B cell (primary cell): Measurements from ENCODE around the gene GLCE.

Source experiments
- EZH2 ChIP-seq: IDR thresholded peaks from 2 replicates; pipeline ENCODE4 v1.6.1; 2012; ENCODE audit warnings: borderline replicate concordance, low read depth, mild to moderate bottlenecking, moderate library complexity, low read length; ENCODE audit not compliant: insufficient read depth, poor library complexity, severe bottlenecking
- TF ChIP-seq, protein P1 (sequence below): fragments of 200-600 bp; IDR thresholded peaks from one replicate; pipeline ENCODE4 v1.8.0; 2022; ENCODE audit warnings: antibody characterized with exemption, mild to moderate bottlenecking

GRCh38 chr15:69167218-69167846 is 6.9 kb downstream of the GLCE start:
- TF ChIP-seq, protein P1, sequence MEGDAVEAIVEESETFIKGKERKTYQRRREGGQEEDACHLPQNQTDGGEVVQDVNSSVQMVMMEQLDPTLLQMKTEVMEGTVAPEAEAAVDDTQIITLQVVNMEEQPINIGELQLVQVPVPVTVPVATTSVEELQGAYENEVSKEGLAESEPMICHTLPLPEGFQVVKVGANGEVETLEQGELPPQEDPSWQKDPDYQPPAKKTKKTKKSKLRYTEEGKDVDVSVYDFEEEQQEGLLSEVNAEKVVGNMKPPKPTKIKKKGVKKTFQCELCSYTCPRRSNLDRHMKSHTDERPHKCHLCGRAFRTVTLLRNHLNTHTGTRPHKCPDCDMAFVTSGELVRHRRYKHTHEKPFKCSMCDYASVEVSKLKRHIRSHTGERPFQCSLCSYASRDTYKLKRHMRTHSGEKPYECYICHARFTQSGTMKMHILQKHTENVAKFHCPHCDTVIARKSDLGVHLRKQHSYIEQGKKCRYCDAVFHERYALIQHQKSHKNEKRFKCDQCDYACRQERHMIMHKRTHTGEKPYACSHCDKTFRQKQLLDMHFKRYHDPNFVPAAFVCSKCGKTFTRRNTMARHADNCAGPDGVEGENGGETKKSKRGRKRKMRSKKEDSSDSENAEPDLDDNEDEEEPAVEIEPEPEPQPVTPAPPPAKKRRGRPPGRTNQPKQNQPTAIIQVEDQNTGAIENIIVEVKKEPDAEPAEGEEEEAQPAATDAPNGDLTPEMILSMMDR, result no peak
- TF ChIP-seq EZH2, result no peak
